ENCODE data around the gene SH3GL1.
A peak's percentile ranks its signal among the peaks of the same experiment; 100 is the strongest.

SH3GL1 gene

DNA sequence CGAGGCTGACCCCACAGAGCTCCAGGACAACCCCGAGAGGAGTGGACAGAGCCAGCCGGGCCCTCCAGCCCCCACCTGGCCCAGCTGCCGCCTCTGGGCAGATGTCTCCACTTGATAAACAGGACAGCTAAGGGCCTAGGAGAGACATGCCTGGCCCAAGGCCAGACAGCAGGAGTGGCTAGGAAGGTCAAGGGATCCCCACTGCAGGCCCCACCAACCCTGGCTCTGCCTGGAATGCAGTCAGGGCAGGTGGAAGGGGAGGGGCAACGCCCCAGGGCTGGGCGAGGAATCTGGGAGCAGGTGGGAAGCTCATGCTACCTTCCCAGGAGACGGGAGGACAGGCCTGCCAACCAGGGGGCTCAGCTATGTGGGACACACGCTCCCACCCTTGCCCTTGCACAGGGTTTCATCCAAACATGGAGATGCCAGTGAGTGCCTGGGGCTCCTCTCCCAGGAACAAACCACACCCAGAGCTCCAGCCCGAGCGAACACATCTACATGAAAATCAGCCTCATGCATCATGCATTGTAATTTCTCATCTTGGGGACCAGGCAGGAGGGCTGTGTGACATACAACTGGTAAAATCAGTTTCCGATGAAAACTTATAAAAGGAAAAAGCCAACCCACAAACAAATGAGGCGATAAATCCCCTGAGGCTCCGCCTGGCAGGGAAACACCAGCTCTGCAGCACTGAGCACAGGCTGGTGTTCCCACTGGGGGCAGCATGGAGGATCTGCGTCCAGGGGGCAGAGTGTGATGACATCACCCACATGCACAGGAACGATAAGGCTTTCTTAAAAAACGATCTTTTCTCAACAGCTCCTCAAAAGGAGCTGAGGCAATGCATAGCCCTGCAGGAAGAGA lies 25.0 kb downstream of the SH3GL1 start:
- DNase-seq, result peak; percentile 84

DNA sequence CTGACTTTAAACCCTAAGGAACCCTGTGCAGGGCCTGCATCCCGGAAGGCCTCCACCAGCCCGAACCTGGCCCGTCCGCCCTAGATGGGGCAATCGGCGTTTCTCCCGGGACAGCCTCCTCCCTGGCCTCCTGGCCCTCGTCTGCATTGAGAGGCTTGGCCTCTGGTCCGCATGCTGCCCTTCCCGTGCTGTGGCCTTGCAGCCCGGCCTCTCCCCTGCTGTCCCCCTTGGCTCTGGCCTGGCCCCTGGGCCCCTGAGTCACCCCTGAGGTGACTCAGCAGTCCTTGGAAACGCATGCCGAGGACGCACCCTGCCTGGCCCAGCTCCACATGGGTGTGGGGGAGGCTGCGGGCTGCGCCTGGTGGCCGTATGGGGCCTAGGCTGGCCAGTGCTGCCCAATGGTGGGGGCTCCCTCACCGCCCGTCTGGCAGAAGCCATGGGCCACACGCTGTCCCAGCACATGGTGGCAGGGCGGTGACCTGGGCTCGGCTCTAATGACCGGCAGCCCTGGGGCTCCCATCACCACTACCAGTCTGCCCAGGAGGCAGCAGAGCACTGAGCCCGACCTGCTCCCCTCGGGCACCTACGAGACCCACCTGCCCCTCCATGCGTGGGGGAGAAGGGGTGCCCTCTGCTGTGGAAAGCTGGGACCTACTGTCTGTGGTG lies 25.7 kb downstream of the SH3GL1 start:
- DNase-seq, result peak; percentile 91

DNA sequence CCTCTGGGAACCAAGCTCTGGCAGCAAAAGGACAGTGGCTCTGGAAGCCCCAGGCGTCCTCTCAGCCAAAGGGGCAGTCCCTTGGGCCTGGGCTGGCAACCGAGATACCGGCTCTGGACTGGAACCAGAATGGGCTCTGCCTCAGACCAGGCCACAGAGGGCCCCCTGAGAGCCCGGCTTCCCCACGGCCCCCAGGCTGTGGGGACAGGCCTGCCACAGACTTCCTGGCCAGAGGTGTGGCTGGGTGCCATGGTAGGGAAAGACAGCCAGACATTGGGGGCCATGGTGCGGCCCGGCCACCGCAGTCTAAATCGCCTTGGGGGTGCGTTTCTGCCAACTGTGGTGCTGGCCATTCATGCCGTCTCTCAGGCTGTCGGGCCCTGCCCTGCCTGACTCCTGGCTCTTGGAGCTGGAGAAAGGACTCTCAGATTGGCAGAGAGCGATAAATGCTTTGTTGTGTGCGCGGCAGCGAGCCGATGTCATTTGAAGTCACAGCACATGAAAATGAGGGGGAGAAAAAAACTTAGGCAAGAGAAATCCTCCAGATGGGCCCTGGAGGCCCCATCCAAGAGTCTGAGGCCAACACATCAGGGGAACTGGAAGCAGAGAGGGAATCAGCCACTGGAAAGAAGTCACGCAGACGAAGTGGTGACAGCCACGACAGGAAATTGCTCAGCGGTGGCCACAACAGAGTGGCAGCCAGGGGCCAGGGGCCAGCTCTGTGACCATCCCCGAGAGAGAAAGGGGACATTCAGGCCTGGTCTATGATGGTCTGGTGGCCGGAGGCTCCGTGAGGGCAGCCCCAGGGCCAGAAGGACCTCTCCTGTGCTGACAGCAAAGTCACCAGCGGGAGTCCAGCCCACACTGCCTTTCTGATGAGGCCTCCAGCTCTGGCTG lies 26.5 kb downstream of the SH3GL1 start:
- peak; percentile 76 for DNase-seq

DNA sequence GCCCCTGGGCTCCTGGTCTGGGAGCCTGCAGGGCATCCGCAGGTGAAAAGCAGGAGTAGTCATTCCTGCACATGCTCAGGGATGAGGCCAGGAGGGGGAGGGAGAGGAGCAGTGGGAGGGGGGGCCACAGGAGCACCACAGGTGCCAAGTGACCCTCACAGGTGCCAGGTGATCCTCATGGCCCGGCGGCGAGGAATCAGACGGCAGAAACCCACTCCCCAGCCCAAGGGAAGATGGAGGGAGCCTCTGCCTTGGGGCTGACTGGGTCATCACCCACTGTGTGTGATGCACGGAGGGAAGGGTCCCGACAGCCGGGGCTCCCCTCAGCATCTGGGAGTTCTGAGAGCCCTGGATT lies 27.4 kb downstream of the SH3GL1 start:
- DNase-seq, result no peak

DNA sequence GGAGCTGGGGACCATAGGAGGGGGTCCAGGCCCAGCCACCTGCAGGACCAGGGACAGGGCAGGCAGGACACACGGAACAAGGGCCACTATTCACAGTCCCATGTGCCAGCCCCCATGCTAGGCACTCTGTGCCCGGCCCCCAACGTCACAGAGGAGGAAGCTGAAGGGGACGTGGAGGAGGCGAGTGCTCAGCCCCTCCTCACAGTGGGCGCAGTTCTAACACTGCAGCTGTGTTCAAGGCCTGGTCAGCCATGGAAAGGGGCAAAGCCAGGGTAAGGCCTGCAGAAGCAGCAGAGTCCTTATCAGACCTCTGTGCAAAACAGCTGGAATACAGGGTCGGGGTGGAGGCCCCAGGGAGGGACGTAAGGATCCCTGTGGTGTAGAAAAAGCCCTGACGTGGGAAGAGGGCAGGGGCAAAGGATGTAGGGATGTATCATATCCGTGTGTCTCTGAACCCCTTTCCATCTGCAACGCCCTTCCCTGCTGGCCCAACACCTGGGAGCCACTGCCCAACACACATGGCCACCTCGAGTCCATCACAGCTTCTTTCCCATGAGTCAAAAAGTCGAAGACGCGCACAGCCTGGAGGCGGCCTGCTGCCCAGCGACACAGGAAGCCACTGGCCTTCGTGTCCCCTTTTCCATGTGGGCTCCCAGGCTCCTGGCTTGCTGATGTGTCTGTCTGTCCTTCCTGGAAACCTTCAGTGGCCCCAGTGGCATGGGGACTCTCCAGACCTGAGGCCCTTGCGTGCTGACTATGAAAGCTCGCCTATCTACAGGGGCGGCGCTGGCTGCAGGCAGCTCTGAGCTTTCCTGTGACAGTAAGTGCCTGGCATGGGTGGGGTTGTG lies 28.0 kb downstream of the SH3GL1 start:
- DNase-seq, result no peak

DNA sequence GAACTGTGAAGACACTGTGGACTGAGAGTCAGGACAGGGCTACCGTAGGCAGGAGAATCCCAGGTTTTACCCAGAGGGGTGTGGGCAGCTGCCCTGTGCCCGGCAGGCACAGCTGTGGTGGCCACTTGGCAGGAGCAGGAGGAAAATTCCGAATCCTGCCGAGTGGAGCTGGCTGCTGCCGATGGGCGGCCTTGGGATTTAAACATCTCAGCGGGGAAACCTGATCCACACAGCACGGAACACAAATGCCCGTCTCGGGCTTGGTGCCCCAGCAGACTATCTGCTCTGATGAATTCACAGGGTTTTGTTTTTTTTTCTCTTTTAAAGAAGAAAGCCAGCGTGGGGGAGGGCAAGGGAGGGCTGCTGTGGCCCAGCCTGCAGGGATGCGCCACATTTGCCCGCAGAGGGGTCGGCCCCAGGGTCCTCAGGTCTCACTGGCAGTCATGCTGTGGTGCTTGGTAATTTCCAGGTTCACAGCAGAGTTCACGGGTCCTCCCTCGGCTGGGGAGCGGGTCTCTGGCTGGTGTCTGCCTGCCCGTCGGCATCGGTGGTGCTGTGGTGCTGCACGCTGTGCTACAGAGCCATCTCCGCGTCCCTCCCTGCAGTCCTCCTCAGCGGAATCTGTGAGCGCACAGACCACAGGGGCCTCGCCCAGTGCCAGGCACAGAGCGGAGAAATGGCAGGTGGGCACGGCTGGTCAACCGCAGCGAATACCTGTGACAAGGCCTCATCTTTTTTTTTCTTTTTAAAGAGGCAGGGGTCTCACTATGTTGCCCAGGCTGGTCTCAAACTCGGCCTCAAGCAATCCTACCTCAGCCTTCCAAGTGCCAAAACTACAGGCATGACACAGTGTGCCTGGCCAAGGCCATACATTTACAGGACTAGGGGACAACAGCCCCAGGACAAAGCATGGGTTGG lies 28.8 kb downstream of the SH3GL1 start:
- DNase-seq, result no peak

DNA sequence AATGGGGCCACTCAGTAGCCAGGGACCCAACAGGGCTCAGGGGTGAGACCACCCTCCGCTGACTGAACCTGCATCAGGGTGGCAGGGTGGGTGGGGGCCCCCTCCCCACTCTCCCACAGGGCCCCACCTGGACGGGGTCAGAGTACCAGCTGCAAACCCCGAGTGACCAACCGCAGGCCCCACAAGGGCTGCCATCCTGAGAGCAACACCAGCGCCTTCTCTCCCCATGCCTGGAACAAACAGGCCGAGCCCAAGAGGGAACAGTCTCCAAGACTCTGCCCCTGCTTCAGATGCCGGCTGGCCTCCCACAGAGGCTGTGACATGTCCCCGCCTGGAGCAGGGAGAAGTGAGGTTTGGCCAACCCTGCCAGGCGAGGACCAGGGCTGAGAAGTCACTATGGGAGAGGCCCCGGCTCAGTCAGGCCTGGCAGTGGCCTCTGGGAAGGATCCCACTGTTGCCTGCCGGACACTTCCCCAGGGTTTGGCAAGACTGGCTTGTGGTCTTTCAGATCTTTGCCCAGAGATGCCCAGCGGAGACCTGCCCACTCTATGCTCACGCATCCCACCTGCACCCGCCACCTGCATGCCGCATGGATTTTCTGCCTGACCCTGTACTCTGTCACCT lies 29.8 kb downstream of the SH3GL1 start:
- DNase-seq, result no peak

DNA sequence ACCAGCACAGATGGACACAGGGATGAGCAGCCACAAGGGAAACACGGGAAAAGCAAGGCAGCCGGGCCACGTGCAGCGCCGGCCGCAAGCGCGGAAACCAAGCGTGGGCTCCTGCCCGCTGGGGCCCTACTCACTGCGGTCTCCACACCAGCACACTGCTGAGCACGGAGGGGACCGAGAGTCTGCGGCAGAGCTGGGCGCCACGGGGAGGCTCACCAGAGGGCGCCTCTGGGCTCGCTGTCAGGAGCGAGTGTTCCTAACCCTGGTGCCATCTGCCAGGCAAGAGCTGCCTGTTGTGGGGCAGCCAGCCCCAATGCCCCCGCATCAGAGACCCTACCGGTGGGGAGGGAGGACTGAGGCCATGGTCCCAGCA lies 30.5 kb downstream of the SH3GL1 start:
- no peak for DNase-seq

DNA sequence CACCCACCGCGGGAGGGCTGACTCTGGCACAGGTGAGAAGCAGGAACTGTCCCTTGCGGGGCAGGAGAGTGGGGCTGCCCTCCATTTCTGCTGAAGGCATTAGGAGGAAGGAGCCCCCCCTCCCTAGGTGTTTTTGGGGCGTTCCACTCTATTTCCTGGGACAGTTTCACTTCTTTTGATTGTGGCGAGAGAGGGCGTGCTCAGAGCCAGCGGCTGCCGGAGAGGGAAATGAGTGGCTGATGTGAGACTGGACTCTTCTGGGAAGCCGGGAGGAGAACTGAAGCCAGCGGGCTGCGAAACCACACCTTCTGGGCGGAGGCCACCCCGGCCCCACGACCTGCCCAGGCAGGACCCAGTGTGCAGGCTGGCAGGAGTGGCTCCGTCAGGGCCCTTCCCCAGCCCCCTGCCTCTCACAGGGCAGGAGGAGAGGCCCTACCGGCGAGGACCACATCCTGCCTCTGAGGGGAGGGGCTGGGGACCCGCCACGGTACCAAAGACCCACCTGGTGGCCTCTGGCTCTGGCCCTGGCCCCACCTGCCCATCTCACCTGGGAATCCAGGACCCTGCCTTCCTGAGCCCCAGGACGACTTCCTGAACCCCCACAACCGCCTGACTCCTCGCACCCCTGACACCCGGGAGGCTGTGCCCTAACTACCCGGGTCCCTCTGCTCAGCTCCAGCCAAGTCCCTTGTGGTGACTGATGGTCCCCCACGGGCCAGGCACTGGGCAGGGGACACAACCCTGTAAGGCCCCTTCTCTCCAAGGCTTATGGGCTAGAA lies 31.0 kb downstream of the SH3GL1 start:
- no peak for DNase-seq

DNA sequence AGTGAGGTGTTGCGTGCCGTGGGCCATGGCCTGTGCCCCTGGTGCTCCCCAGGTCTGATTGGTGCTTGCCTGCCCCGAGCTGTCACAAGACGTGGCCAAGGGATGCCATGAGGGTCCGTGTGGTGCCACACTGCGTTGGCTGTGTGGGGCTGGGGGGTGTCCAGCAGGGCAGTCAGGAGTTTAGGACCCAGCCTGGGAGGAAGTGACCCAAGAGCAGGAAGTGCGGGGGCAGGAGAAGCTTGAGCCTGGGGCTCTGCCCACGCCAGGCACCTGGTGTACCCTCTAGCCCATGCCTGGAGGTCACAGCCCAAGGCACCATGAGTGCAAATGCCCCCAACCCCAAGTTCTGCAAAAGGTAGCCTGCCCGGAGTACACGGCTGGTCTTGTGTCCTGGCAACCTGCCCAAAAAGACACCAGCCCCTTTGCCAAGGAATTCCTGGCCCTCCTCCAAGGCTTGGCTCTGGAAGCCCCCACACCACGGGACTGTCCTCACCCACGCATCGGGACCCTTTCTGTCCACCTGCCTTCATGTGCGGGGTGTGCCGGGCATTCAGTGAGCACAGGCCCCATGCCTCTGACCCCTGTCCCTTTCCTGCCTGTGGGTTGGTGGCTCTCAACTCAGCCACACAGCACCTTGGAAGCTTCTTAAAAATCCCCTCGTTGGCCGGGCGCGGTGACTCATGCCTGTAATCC lies 32.1 kb downstream of the SH3GL1 start:
- DNase-seq, result no peak

DNA sequence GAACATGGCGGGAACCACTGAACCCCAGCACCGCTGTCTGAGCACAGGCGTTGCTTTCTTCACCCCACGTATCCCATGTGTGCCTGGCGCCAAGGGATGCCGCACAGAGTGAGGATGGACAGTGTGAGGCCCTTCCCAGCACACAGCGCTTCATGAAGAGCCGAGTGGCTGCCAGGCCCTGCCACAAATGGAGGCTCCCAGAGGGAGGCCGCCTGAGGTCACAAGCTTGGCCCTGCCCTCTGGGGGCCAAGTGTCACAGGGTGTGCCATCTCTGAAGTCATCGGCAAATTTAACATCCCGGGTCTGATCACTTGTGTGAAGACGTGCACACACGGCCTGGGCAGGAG lies 32.6 kb downstream of the SH3GL1 start:
- no peak for DNase-seq

DNA sequence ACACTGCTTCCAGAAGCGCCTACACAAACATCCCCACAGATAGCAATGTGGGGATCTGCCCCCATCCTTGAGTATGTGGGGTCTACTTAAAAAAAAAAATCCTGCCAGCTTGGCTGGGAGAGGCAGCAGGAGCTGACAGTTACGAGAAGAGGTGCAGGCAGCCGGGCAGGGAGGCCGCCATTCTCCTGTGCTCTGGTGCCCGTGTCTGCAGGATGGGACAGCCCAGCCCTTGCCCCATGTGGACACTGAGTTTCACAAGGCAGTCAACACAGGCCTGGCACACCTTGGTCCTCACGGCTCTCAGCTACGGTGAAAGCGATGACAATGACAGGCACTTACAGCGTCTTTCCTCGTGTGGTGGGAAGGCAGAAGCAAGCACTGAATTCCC lies 33.0 kb downstream of the SH3GL1 start:
- DNase-seq, result no peak

DNA sequence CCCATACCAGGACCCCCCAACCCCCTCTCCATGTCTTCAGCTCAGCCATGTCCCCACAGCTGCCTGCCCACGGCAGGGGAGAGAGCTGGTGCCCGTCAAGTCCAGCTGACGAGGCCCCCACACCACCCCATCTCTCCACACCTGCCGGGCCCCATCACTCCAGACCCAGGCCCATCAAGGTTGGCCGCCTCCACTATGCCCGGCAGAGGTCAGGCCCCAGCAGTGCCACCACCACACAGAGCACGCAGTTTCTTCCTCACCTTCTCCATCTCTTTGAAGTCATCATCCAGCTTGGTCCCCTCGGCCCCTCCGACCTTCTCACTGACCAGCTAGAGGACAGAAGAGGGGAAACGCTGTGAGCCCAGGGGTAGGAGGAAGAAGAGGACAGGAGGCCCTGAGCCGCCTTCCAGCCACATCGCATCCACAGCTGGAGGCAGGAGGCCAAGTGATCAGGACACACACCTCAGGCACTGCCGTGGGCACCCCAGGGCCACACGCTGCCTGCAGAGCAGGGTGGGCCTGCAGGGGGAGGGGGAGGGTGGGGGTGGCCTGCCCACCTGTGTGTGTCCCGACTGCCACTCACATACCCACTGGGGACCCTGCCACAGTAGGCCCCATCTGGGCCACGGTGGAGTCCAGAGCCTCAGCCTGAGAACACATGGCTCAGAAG lies 33.5 kb downstream of the SH3GL1 start:
- DNase-seq, result no peak

DNA sequence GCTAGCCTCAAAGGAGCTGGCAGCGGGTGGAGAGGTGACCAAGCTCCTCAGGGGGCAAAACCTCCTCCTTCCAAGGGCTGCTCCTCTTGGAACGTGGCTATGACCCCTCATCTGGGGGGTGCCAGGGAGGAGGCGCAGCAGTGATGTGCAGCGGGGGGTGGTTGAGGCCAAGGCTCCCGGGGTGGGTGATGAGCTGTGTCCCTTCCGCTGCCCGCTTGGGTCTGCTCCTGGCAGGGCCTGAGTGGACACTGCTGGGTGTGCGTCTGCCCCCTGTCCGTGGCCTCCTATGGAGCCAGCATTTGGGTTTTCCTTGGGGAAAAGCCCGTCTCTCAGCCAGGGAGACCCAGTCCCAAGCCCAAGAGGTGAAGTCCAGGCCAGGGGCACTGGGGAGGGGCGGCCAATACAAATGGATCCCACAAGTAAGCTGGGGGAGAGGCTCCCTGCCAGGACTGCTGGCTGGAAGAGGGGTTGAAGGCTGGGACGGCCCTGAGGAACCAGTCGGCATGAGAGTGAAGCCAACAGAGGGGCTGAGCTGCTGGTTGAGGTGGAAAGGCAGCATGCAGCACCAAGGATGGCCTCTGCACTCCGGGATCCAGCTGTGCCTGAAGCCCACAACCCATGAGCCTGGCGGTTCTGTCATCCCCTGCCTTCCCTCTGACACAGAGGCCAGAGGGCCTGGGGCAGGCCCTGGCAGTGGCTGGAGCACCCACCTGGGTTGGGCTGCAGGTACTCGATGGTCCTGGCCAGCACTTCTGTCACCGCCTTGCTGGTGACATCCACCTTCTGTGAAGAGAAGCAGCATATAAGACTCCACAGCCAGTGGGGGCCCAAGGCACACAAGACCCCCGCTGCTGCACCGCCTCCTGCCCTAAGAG lies 34.3 kb downstream of the SH3GL1 start:
- no peak for DNase-seq

DNA sequence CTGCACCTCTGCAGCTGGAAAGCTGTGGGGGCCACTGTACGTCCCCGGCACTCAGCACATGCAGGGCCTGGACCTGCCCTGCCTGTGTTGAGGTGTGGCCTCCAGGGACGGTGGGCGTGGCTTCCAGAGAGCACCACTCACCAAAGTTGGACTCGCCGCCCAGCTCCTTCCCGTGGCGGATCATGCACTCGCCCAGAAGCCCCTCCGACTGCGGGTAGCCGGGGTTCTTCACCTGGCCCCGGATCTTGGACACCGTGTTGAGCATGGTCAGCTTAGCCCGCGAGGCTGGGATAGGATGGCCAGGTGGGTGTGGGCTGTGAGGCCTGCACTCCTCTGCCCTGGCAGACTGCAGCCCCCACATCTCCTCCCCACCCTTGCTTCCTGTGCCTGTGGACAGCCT lies 35.0 kb downstream of the SH3GL1 start:
- DNase-seq, result no peak

DNA sequence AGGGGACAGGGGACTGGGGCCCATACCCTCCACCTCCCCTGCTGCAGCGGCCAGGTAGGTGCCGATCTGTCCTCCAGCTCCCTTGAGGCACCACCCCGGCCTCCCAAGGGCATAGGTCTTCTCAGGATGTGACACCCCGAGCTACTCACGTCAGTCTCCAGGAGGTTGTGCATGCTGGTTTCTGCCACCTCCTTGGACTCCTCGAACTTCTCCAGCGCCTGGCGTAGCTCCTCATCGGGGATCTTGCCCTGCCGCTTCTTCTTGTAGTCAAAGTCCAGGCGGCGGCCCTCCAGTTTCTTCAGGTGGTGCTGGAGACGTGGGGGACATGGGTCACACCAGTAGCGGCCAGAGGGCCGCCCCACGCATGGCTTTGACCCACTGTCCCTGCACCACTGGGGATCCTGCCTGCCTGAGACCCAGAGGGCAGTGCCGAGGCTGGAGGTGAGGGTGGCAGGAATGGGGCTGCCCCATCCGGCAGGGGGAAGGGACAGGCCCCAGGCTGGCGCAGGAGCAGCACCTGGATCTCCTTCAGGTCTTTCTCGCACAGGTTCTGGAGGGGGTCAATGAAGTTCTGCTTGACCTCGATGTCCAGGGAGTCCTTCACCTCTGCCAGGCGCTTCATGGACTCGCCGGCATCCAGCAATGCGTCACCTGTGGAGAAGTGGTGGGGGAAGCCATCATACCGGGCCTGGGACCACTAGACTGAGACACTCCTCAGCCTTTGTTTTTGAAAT lies 36.6 kb downstream of the SH3GL1 start:
- DNase-seq, result no peak

Measured in fibroblast of skin of back (primary cell).